GM21367 (cell line): Measurements from ENCODE around the gene EBI3.
"Not testable (repeated sequence)": the region's sequence is repeated elsewhere in the genome, so short reads cannot be mapped to it uniquely, and the experiment has no call there.

Source experiments
- ATAC-seq: cut with Tn5 transposase; IDR thresholded peaks from one replicate; pipeline ENCODE4 v1.9.1; 2021; ENCODE audit not compliant: unreplicated experiment

Gene EBI3

DNA sequence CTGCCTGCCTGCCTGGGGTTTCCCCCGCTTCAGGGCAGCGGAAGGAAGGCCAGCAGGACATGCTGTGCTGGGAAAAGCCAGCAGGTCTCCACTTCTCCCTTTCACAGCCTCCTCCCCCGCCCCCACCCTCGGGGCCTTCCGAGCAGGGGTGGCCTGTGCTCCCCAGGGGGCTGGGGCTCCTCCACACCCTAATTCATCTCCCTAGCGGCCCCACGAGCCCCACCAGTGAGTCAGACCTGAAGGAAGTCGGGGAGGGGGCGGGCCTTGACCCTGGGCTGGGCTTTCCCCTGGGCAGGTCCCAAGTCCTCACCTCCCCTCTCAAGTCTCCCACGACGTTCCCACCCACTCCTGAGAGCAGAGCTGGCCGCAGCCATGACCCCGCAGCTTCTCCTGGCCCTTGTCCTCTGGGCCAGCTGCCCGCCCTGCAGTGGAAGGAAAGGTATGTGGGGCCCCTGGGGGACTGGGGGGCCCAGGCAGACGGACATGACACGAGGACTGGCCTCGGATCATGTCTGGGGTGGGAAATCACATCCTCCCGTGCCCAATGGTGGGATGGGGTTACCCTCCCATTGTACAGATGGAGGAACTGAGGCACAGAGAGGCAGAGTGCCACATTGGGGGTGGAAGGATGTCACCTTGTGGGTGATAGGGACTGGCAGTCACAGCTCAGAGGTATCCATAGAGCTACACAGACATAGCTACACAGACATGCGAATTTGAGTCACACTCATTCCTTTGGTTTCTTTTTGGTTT is at the start of gene EBI3:
TSS of gene EBI3 (plus strand) at position 345 of the 753 bp plus-strand sequence. CDS start at position 373, 28 bp downstream.
- no peak for ATAC-seq

DNA sequence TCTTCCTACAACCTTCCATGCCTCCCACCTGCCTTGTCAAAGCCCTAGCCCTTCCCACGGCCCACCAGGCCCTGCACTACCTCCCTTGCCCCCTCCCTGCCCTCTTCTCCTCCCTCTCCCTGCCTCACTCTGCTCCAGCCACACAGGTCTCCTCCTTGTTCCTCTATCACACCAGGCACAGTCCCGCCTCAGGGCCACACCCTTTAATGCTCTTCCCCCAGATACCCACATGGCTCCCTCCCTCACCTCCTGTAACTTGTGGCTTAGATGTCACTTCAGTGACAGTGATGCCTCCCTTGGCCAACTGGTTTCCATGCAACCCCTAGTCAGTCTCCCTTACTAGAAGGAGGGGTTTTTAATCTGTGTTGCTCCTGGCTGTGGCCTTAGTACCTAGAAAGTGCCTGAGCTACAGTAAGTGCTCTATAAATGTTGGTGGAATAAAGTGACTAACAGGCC is 48.2 kb upstream of the EBI3 start:
- ATAC-seq: no peak

DNA sequence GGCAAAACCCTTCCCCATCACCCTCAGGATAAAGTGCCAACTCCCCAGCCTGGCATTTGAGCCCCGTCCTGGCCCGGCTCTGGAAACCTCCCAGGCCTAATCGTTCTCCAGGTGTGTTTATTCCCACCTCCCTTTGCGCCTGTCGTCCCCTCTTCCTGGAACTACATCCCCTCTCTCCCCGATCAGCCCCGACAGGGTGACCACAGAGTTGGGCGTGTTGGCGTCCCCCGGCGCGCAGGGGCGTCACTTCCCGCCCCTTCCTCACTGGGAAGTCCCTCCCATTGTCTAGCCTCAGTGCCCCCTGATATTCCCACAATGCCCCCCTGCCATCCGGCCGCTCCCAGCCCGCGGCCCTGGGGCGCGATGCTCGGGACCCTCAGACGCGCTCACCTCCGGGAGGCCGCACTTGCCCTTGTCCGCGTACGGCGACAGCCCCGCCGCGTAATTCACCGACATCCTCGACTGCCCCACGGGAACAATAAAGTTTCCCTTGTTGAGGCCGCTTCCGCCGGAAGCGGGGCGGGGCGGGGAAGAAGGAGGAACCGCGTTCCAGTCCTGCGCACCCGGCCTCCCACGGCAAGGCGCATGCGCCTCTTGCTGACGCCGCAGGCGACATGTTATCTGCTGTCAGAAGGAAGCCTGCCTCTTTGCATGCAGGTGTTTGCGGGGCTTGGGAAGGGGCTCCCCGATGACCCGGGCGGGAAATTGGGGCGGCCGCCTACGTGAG is 47.1 kb upstream of the EBI3 start, which contains the start of the genes ANKRD24 and SIRT6:
TSS of gene ANKRD24 (plus strand) at position 606 of the 727 bp plus-strand sequence. CDS start 3,737 bp downstream, outside the sequence.
TSS of gene SIRT6 (minus strand) at position 480 of the 727 bp plus-strand sequence. CDS start at position 456, 24 bp downstream.
- ATAC-seq: peak; percentile 48

DNA sequence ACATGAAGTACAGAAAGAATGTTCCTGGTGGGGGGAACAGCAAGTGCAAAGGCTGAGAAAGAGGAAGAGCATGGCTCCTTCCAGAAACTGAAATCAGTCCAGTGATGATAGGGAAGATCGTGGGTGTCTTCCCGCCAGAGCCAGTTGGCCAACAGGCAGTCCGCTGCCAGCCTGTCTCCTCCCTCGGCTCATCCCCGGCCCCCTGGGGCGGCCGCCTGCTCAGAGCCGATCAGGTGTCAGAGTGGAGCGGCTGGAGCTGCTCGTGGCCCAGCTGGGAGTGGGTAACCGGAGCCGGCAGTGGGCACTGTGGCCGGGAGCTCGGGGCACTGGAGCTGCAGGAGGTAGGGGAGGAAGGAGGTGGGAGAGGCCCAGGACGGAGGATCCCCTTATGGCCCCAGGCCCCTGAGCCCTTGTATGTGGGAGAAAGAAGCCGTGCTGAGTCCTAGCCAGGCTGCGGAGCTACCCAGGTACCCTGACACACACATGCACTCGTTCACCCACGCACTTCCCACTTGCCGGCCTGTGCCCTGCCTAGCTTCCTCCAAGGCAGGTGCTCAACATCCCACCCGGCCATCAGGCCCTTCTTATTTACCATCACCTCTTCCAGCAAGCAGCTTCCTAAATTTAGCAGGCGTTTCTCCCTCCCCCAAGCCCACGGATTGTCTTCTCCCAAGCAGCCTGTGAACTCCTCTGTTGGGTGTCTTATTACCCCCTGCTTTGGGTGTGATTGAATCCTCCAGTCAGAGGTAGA is 45.2 kb upstream of the EBI3 start:
- no peak for ATAC-seq

DNA sequence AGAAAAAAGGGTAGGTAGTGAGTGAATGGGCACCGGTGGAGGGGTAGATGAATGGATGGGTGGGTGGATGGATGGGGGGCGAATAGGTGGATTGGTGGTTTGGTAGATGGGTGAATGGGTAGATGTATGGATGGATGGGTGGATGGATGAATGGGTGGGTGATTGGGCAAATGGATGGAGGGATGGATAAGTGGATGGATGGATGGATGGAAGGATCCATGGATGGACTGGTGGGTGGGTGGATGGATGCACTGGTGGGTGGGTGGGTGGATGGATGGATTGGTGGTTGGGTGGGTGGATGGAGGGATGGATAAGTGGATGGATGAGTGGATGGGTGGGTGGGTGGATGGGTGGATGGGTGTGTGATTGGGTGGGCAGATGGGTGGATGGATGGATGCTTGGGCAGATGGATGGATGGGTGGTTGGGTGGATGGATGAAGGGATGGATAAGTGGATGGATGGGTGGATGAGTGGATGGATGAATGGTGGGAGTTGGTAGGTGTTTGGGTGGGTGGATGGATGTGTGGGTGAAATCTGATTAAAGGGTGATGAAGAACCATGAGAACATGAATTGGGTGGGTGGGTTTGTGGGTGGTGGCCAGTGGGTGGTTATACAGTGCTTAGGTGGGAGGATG is 44.5 kb upstream of the EBI3 start:
- no peak for ATAC-seq

DNA sequence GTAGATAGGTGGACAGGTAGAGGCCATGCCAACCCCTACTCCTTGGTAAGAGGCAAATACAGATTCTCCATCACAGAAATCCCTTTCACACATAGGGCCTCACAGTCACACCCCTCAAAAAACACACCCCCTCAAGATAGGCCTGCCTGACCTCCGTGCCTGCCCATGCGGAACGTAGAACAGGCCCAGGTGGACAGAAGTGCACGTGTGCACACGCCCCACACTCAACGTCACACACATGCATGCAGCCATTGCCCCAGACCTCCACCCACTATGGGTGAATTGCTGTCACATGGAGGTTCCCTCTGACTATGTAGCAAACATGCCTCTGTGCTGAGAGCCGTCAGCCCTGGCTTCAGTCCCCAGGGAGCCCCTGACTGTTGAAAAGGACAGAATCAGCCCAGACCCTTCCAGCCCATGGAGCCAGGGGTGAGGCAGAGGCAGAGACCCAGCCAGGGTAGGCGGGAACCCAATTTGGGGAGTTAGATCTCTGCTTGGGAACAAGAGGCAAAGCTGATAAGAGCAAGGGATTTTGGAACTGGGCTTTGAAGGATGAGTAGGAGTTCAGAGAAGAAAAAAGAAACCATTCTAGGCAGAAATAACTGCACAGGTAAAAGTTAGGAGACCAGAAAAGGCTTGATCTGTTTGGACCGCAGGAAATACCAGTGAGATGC is 43.8 kb upstream of the EBI3 start:
- no peak for ATAC-seq

DNA sequence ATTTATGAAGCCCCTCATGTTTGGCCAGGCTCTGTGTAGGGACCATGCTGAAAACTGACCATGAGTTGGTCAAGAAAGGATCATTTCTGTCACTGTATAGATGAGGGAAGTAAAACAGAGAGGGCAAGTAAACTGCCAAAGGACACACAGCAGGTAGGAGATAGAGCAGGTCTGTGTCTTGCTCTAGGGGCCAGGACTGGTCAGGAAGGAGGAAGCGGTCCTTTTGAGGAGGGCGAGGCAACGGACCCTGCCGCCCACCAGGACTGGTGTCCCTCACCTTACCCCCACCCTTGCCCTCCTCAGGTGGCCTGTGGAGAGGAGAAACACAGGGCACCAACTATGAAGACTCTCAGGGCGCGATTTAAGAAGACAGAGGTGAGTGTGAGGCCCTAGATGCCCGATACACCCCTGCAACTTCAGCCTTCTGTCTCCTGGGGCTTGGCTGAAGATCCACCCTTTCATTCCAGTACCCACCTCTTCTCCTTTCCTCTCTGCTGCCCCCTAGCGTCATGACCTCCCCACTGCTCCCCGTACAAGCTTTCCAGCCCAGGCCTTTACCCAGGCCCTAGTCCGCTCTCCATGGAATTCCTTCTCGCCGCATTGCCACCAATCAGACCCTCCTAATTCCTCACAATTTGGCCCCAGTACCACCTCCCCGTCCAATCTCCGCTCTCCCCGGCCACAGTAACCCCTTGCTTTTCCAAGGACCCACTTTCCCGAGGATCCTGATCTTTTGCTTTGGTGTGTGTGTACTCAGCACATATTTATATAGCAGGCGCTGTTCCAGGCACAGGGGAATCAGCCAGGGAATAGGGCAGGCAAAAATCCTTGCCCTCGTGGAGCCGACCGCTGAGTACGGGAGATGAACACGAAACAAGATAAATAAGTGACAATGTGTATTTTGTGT is 43.0 kb upstream of the EBI3 start:
- no peak for ATAC-seq

DNA sequence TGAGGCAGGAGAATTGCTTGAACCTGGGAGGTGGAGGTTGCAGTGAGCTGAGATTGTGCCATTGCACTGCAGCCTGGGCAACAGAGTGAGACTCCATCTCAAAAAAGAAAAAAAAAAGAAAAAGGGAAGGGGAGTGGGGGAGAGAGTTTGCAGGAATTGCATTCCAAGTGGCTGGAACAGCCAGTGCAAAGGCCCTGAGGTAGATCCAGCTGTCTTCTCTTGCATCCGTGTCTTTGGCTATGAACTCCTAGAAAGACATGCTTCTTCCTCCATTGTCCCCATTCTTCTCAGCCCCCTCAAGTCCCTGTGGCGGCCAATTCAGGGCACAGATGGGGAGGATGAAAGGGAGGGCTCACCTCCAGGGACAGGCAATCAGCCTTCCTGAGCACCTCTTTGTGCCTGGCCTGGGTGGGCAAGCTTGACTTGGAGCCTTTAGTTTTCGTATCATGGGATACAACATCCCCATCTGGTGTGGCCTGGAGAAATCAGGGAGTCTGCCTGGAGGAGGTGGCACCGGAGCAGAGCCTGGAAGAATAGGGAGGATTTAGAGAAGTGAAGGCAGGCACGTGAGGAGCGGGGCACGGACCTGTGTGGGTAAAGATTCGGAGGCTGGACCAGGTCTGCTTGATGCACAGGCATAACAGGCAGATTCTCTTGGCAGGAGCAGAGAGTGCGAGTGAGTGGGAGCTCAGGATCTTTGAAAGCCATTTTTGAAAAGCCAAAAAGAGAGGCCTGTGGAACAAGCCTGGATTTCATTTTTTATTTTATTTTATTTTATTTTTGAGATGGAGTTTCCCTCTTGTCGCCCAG is 41.8 kb upstream of the EBI3 start:
- no peak for ATAC-seq

DNA sequence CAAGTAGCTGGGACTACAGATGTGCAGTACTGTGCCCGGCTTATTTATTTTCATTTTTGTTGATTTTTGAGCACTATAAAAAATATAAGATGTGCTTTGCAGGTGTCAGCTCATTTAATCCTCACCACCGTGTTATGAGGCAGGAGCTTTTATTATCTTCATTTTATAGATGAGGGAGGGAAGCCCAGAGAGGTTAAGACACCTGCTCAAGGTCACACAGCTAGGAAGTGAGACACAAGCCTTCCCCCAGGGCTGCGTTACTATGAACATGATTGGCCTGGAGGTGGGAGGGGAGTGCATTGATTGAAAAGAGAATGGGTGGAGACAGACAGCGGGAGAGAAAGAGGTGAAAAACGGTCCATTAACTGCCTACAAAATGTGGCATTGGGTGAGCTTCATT is 39.7 kb upstream of the EBI3 start:
- no peak for ATAC-seq

DNA sequence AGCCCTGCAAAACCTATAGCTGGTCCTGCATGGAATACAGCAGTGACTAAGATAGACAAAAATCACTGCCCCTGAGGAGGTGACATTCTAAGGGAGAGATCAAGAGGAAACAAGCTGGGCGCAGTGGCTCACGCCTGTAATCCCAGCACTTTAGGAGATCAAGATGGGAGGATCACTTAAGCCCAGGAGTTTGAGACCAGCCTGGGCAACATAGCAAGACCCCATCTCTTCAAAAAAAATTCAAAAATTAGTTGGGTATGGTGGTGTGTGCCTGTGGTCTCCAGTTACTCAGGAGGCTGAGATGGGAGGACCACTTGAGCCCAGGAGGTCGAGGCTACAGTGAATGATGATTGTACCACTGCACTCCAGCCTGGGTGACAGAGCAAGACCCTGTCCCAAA is 36.8 kb upstream of the EBI3 start:
- not testable (repeated sequence) for ATAC-seq

DNA sequence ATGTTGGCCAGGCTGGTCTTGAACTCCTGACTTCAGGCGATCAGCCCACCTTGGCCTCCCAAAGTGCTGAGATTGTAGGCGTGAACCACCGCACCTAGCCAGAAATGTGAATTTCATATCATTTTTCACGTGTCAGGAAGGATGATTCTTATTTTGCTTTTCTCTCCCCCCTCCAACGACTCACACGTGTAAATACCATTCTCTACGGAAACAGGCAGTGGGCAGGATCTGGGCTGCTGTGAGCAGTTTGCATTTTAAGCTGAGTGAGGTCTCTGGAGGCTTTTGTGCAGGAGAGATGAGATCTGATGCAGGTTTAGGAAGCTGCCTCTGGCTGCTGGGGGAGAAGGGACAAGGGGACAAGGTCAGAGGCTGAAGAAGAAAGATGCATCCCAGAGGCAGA is 35.0 kb upstream of the EBI3 start:
- no peak for ATAC-seq

DNA sequence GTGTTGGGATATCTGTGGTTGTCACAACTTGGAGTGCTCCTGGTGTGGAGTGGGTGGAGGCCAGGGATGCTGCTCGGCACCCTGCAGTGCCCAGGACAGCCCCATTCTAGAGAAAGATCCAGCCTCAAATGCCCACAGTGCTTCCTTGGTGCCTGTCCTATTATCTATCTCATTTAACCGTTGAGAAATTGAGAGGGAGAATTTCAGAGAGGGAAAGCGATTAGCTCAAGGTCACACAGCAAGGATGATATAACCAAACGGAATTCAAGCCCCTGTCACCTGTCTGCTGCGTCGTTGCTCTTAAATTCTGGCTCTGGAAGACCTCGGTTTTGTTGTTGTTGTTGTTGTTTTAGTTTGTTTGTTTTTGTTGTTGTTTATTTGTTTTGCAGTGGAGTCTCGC is 33.3 kb upstream of the EBI3 start:
- no peak for ATAC-seq

DNA sequence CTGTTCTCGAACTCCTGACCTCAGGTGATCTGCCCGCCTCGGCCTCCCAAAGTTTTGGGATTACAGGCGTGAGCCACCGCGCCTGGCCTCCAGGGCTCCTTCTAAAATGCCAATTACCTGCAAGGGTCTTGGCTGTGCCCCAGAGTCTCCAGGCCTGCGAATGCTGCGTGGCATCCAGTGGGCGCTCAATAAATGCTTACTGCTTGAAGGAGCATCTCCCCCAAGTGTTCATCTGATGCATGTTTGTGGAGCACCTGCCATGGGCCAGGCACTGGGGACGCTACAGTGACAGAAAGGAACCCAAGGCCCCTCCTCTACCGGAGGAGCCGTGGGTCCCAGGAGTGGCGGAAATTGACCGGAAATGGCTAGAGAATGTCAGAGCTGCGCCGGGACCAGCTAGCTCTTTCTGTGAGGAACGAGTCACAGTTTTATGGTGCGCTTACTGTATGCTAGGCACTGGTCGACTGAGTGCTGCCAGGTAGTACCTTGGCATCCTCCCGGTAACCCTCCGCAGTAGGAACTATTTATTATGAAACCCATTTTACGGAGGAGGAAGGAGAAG is 32.7 kb upstream of the EBI3 start:
- ATAC-seq: no peak

DNA sequence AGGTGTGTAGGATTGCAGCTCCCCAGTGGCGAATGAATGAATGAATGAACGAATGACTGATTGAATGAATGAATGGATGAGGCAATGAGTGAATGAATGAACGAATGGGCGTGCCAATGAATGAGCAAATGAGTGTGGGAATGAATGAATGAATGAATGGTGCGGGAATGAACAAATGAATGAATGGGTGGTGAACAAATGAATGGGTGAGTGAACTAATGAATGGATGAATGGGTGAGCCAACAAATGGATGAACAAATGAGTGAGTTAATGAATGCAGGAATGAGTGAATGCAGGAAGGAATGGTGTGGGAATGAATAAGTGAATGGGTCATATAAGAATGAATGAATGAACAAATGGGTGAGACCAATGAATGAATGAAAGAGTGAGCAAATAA is 32.1 kb upstream of the EBI3 start:
- ATAC-seq: no peak

DNA sequence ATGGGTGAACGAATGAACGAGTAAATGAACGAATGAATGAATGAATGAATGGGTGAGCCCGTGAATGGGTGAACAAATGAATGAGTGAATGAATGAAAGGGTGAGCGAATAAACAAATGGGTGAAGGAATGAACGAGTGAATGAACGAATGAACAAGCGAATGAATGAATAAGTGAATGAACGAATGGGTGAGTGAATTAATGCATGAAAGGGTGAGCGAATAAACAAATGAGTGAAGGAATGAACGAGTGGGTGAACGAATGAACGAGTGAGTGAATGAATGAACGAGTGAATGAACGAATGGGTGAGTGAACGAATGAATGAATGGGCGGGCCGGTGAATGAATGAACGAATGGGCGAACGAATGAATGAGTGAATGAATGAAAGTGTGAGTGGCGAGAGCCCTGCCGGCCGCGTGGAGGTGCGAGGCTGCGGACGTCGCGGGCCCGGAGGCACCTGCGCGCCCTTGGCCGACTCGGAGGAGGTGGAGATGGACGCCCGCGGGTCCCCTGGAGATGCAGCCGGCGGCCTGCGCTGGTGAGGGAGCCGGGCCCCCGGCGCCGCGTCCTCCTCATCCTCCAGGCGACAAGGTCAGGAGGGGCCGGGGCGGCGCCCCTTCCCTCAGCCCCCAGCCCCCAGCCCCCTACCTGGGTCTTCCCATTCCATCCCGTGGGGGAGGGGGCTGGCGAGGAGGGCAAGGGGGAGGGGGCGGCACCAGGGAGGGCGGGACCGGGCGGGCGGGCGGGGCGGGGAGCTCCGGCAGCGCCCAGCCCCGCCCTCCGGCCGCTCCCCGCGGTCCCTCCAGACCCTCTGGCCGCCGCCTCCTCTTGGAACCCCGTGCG is 31.5 kb upstream of the EBI3 start:
- no peak for ATAC-seq

DNA sequence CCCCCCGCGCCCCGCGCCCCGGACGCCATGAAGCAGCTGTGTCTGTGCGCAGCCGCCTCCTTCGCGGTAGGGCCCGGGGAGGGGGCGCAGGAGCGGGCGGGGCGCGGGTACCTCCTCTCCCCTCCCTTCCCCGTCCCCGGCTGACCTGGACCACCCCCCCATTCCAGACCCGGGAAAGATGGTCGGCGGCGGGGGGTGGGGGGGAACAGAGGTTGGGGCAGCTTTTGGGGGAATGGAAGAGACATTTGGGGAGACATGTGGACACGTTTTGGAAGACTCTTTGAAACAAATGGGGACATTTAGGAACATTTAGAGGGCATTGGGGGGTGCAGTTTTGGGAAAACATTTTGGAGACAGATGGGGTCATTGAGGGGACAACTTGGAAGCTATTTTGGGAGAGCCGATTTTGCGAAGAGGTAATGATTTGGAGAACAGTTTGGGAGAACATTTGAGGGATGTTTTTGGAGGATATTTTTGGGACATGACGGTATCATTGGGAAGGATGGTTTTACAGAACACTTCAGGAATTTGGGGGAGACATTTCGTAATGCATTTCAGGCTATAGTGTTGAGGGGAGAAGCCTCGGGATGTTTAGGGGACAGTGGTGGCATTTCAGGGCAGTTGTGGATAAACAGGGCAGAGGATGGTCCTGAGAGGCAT is 30.7 kb upstream of the EBI3 start:
- ATAC-seq: no peak
